ENCODE results near the gene PROB1. TPM values are rescaled to one million over a fixed set of nuclear protein-coding genes. Genes with fewer than 3 reads are reported as not detected.
"Not testable (repeated sequence)": the region's sequence is repeated elsewhere in the genome, so short reads cannot be mapped to it uniquely, and the experiment has no call there.

The PROB1 gene
- total RNA-seq, 1 experiment from 2014 or later: 1.9 TPM

DNA sequence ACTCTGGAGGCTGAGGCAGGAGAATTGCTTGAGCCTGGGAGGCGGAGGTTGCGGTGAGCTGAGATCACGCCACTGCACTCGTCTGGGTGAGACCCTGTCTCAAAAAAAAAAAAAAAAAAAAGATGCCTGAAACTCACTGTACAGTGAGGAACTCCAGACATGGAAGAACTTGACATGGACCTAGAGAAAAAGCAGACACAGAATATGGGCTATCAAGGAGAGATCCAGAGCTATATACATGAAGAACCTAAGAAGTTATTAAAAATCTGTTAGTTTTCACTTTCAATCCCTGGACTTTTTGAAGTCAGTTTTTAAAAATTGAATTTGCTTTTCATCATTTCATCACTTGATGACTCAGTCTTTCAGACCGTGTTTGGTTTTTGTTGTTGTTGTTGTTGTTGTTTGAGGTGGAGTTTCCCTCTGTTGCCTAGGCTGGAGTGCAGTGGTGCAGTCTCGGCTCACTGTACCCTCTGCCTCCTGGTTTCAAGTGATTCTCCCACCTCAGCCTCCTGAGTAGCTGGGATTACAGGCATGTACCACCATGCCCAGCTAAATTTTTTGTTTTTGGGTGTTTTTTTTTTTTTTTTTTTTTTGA is 33.0 kb downstream of the PROB1 start:
- intact Hi-C loops (cut with micrococcal nuclease; ENCODE audit: unreplicated experiment): no loop called here
- DNase-seq: no peak
- Mint-ChIP-seq H3K4me1 (ENCODE audit: low read depth, unreplicated experiment) (no peaks in the 10 kb centered on the region), H3K27me3 (ENCODE audit: unreplicated experiment) (no peaks in the 10 kb centered on the region), H3K4me3 (ENCODE audit: low read depth, unreplicated experiment) (no peak overlapping the region), H3K36me3 (ENCODE audit: insufficient read depth, unreplicated experiment) (peaks cover 50% of the 10 kb centered on the region), H3K9me3 (ENCODE audit: low read depth, unreplicated experiment) (no peaks in the 10 kb centered on the region), H3K27ac (ENCODE audit: unreplicated experiment) (no peak overlapping the region)
- CTCF ChIA-PET: interaction anchor here (1.1 kb wide), 1 partner anchor 20 kb away, joined by 5 read pairs; no protein-coding TSS in a partner anchor
- TF ChIP-seq, protein P1, sequence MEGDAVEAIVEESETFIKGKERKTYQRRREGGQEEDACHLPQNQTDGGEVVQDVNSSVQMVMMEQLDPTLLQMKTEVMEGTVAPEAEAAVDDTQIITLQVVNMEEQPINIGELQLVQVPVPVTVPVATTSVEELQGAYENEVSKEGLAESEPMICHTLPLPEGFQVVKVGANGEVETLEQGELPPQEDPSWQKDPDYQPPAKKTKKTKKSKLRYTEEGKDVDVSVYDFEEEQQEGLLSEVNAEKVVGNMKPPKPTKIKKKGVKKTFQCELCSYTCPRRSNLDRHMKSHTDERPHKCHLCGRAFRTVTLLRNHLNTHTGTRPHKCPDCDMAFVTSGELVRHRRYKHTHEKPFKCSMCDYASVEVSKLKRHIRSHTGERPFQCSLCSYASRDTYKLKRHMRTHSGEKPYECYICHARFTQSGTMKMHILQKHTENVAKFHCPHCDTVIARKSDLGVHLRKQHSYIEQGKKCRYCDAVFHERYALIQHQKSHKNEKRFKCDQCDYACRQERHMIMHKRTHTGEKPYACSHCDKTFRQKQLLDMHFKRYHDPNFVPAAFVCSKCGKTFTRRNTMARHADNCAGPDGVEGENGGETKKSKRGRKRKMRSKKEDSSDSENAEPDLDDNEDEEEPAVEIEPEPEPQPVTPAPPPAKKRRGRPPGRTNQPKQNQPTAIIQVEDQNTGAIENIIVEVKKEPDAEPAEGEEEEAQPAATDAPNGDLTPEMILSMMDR (IDR thresholded peaks at IDR 0.05; ENCODE audit: unreplicated experiment): no peak
- no TSS peak for BruUV-seq (replicated peaks)

DNA sequence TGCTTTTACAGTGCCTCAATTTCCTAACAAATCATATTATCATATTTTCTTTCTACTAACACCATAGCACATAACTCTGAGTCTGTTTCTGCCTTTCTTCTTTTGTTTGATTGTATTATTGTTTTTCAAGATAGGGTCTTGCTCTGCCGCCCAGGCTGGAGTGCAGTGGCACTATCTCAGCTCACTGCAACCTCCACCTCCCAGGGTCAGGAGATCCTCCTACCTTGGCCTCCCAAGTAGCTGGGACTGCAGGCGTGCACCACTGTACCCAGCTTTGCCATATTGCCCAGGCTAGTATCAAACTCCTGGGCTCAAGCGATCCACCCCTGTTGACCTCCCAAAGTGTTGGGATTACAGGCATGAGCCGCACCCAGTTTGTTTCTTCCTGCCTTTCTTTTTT is 34.5 kb downstream of the PROB1 start:
- CTCF ChIA-PET: no interaction called here

DNA sequence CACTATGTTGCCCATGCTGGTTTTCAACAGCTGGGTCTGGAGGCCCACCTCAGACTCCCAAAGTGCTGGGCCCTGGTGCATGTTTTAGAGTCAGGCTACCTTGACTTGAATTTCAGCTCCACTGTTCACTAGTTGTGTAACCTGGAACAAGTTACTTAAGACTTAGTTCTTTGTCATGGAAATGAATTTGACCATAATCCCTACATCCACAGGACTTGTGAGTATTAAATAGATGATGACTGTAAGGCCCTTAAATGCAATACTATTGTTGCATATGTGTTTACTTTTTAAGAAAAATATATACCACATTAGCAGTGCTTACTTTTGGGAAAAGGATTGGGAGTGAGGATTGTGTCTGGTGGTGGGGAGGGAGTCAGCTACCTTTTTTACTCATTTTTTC is 36.8 kb downstream of the PROB1 start:
- H3K27me3 Mint-ChIP-seq (ENCODE audit: unreplicated experiment): no peaks in the 10 kb centered on the region
- intact Hi-C loops (cut with micrococcal nuclease; ENCODE audit: unreplicated experiment): no loop called here
- BruUV-seq (replicated peaks): no TSS peak
- no peaks in the 10 kb centered on the region for H3K4me1 Mint-ChIP-seq (ENCODE audit: low read depth, unreplicated experiment)
- no peak overlapping the region for H3K4me3 Mint-ChIP-seq (ENCODE audit: low read depth, unreplicated experiment)
- H3K36me3 Mint-ChIP-seq (ENCODE audit: insufficient read depth, unreplicated experiment): peaks cover 20% of the 10 kb centered on the region
- TF ChIP-seq, protein P1 (IDR thresholded peaks at IDR 0.05; ENCODE audit: unreplicated experiment): no peak
- no peaks in the 10 kb centered on the region for H3K9me3 Mint-ChIP-seq (ENCODE audit: low read depth, unreplicated experiment)
- H3K27ac Mint-ChIP-seq (ENCODE audit: unreplicated experiment): no peak overlapping the region
- CTCF ChIA-PET: interaction anchor here (1.1 kb wide), 1 partner anchor 16 kb away, joined by 3 read pairs; no protein-coding TSS in a partner anchor
- DNase-seq: no peak

More for the DNA sequence above, 34.5 kb downstream of the PROB1 start:
- BruUV-seq (replicated peaks): no TSS peak
- intact Hi-C loops (cut with micrococcal nuclease; ENCODE audit: unreplicated experiment): no loop called here
- Mint-ChIP-seq H3K9me3 (ENCODE audit: low read depth, unreplicated experiment) (no peaks in the 10 kb centered on the region), H3K36me3 (ENCODE audit: insufficient read depth, unreplicated experiment) (peaks cover 34% of the 10 kb centered on the region), H3K4me1 (ENCODE audit: low read depth, unreplicated experiment) (no peaks in the 10 kb centered on the region), H3K4me3 (ENCODE audit: low read depth, unreplicated experiment) (no peak overlapping the region), H3K27ac (ENCODE audit: unreplicated experiment) (no peak overlapping the region), H3K27me3 (ENCODE audit: unreplicated experiment) (no peaks in the 10 kb centered on the region)
- no peak for DNase-seq
- TF ChIP-seq, protein P1 (IDR thresholded peaks at IDR 0.05; ENCODE audit: unreplicated experiment): no peak

DNA sequence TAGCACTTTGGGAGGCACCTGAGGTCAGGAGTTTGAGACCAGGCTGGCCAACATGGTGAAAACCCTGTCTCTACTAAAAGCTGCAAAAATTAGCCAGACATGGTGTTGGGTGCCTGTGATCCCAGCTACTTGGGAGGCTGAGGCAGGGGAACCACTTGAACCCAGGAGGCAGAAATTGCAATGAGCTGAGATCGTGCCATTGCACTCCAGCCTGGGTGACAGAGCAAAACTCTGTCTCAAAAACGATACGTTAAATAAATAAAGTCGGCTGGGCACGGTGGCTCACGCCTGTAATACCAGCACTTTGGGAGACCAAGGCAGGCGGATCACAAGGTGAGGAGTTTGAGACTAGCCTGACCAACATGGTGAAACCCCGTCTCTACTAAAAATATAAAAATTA is 39.0 kb downstream of the PROB1 start:
- H3K27me3 Mint-ChIP-seq (ENCODE audit: unreplicated experiment); DNase-seq; intact Hi-C loops (cut with micrococcal nuclease; ENCODE audit: unreplicated experiment); H3K4me1 Mint-ChIP-seq (ENCODE audit: low read depth, unreplicated experiment); CTCF ChIA-PET; BruUV-seq (replicated peaks); H3K27ac Mint-ChIP-seq (ENCODE audit: unreplicated experiment); H3K4me3 Mint-ChIP-seq (ENCODE audit: low read depth, unreplicated experiment); H3K9me3 Mint-ChIP-seq (ENCODE audit: low read depth, unreplicated experiment): not testable (repeated sequence)
- H3K36me3 Mint-ChIP-seq (ENCODE audit: insufficient read depth, unreplicated experiment): peaks cover 21% of the 10 kb centered on the region

DNA sequence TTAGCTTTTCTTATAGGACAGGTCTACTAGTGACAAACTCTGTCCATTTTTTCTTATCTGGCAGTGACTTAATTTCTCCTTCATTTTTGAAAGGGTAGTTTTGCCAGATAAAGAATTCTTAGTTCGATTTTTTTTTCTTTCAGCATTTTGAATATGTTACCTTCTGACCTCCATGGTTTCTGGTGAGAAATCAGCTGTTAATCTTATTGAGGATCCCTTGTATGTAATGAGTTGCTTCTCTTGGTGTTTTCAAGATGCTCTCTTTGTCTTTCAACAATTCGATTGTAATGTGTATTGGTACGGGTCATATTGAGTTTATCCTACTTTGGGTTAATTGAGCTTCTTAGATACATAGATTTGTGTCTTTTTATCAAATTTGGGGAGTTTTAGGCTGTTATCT is 40.7 kb downstream of the PROB1 start:
- Mint-ChIP-seq H3K4me3 (ENCODE audit: low read depth, unreplicated experiment) (no peak overlapping the region), H3K36me3 (ENCODE audit: insufficient read depth, unreplicated experiment) (peaks cover 21% of the 10 kb centered on the region), H3K9me3 (ENCODE audit: low read depth, unreplicated experiment) (no peaks in the 10 kb centered on the region), H3K4me1 (ENCODE audit: low read depth, unreplicated experiment) (no peaks in the 10 kb centered on the region), H3K27me3 (ENCODE audit: unreplicated experiment) (no peaks in the 10 kb centered on the region), H3K27ac (ENCODE audit: unreplicated experiment) (no peak overlapping the region)
- DNase-seq: no peak
- intact Hi-C loops (cut with micrococcal nuclease; ENCODE audit: unreplicated experiment): no loop called here
- no TSS peak for BruUV-seq (replicated peaks)
- TF ChIP-seq, protein P1 (IDR thresholded peaks at IDR 0.05; ENCODE audit: unreplicated experiment): no peak
- CTCF ChIA-PET: no interaction called here

DNA sequence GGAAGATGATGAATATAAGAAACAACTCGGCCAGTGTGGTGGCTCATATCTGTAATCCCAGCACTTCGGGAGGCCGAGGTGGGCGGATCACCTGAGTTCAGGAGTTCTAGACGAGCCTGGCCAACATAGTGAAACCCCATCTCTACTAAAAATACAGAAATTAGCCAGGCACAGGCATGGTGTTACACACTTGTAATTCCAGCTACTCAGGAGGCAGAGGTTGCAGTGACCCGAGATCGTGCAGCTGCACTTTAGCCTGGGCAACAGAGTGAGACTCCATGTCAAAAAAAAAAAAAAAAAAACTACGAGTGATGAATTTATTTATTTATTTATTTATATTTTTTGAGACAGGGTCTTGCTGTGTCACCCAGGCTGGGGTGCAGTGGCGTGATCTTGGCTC is 47.0 kb downstream of the PROB1 start:
- DNase-seq; H3K27me3 Mint-ChIP-seq (ENCODE audit: unreplicated experiment); H3K4me3 Mint-ChIP-seq (ENCODE audit: low read depth, unreplicated experiment); H3K27ac Mint-ChIP-seq (ENCODE audit: unreplicated experiment); H3K9me3 Mint-ChIP-seq (ENCODE audit: low read depth, unreplicated experiment); BruUV-seq (replicated peaks); intact Hi-C loops (cut with micrococcal nuclease; ENCODE audit: unreplicated experiment): not testable (repeated sequence)
- peaks cover 14% of the 10 kb centered on the region for H3K4me1 Mint-ChIP-seq (ENCODE audit: low read depth, unreplicated experiment)
- peaks cover 29% of the 10 kb centered on the region for H3K36me3 Mint-ChIP-seq (ENCODE audit: insufficient read depth, unreplicated experiment)
- CTCF ChIA-PET: interaction anchor here (0.6 kb wide), 2 partner anchors 74 to 248 kb away, joined by 3 to 4 read pairs; no protein-coding TSS in a partner anchor

DNA sequence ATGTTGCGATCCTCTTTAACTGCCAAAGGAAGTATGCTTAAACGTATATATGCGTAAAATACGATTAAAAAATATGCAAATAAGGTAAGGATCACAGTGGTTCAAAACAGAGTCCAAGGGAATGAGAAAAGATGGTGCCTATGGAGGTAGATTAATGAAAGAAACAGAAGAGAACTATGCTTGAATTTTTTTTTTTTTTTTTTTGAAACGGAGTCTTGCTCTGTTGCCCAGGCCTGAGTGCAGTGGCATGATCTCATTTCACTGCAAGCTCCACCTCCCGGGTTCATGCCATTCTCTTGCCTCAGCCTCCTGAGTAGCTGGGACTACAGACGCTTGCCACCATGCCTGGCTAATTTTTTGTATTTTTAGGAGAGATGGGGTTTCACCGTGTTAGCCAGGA is 49.5 kb downstream of the PROB1 start:
- H3K4me3 Mint-ChIP-seq (ENCODE audit: low read depth, unreplicated experiment); BruUV-seq (replicated peaks); H3K9me3 Mint-ChIP-seq (ENCODE audit: low read depth, unreplicated experiment); H3K27ac Mint-ChIP-seq (ENCODE audit: unreplicated experiment); CTCF ChIA-PET; DNase-seq; H3K27me3 Mint-ChIP-seq (ENCODE audit: unreplicated experiment); intact Hi-C loops (cut with micrococcal nuclease; ENCODE audit: unreplicated experiment): not testable (repeated sequence)
- Mint-ChIP-seq H3K36me3 (ENCODE audit: insufficient read depth, unreplicated experiment) (peaks cover 45% of the 10 kb centered on the region), H3K4me1 (ENCODE audit: low read depth, unreplicated experiment) (peaks cover 21% of the 10 kb centered on the region)
